Fibroblast of mammary gland (primary cell): ENCODE data around the gene CDCA8.
"Not testable (repeated sequence)": the region's sequence is repeated elsewhere in the genome, so short reads cannot be mapped to it uniquely, and the experiment has no call there.

Source experiments
- DNase-seq: peaks from one replicate; pipeline ENCODE4 v3.0.0-alpha.2; 2010; ENCODE audit warnings: low read depth
- H3K4me3 ChIP-seq: 2 replicates; pipeline ENCODE4 v1.5.1; 2011; ENCODE audit warnings: low read depth, mild to moderate bottlenecking, low read length, moderate library complexity; ENCODE audit not compliant: control insufficient read depth
- TF ChIP-seq, protein P1 (sequence below): conservative IDR thresholded peaks from 2 replicates; pipeline ENCODE4 v1.5.1; 2011; ENCODE audit warnings: low read depth, low read length, inconsistent platforms; ENCODE audit not compliant: control insufficient read depth, insufficient read depth

The CDCA8 gene

GRCh38 chr1:37731312-37732019, 39.1 kb downstream of the CDCA8 start:
- no peak overlapping the region for H3K4me3 ChIP-seq
- DNase-seq, result no peak
- TF ChIP-seq, protein P1, sequence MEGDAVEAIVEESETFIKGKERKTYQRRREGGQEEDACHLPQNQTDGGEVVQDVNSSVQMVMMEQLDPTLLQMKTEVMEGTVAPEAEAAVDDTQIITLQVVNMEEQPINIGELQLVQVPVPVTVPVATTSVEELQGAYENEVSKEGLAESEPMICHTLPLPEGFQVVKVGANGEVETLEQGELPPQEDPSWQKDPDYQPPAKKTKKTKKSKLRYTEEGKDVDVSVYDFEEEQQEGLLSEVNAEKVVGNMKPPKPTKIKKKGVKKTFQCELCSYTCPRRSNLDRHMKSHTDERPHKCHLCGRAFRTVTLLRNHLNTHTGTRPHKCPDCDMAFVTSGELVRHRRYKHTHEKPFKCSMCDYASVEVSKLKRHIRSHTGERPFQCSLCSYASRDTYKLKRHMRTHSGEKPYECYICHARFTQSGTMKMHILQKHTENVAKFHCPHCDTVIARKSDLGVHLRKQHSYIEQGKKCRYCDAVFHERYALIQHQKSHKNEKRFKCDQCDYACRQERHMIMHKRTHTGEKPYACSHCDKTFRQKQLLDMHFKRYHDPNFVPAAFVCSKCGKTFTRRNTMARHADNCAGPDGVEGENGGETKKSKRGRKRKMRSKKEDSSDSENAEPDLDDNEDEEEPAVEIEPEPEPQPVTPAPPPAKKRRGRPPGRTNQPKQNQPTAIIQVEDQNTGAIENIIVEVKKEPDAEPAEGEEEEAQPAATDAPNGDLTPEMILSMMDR, result no peak

DNA sequence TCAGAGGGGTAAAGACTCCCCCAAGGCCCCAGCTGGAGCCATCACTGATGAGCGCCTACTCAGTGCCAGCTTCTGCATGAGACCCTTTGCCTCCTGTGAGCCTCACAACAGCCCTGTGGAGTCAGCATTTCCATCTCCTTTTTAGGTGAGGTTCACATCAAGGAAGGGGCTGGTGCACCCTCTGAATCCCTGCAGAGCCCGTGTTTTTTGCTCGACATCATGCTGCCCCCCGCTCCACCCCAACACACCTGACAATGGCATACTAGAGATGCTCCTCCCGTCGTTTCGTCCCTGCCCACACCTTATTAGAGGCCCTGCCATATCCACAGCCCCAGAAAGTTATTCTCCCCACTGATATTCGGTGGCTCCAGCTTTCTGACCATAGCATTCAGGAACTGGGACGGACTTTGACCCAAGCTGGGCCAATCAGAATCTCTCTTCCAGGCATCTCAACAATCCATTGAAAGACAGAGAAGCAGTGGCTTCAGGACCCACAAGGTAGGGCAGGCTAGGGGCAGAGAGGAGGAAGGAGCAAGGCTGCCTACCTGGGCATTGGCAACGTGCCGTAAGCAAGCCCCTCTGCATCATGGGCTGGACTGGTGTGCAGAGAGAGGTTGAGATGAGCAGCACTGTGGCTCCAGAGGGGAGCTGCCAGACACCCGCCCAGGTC, 39.9 kb downstream of the CDCA8 start:
- DNase-seq, result no peak
- TF ChIP-seq, protein P1, result no peak
- H3K4me3 ChIP-seq, result no peak overlapping the region

GRCh38 chr1:37734629-37735591, 42.6 kb downstream of the CDCA8 start:
- H3K4me3 ChIP-seq, result no peak overlapping the region
- TF ChIP-seq, protein P1, result no peak
- DNase-seq, result no peak

DNA sequence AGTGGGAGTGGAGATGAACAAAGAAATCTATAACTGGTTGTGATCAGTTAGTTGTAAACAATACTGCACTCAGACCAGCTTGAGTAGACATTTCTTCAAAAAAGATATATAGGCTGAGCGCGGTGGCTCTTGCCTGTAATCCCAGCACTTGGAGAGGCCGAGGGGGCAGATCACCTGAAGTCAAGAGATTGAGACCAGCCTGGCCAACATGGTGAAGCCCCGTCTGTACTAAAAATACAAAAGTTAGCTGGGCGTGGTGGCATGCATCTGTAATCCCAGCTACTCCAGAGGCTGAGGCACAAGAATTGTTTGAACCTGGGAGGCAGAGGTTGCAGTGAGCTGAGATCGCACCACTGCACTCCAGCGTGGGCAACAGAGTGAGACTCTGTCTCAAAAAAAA, 45.7 kb downstream of the CDCA8 start:
- not testable (repeated sequence) for DNase-seq

DNA sequence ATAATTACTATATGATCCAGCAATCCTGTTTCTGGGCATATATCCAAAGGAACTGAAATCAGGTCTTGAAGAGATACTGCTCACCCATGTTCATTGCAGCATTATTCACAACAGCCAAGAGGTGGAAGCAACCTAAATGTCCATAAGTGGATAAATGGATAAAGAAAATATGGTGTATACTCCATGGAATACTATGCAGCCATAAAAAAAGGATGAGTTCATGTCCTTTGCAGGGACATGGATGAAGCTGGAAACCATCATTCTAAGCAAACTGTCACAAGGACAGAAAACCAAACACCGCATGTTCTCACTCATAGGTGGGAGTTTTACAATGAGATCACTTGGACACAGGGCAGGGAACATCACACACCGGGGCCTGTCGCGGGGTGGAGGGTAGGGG, 46.3 kb downstream of the CDCA8 start:
- not testable (repeated sequence) for H3K4me3 ChIP-seq, DNase-seq

More for the DNA sequence above, 45.7 kb downstream of the CDCA8 start:
- H3K4me3 ChIP-seq, result not testable (repeated sequence)

DNA sequence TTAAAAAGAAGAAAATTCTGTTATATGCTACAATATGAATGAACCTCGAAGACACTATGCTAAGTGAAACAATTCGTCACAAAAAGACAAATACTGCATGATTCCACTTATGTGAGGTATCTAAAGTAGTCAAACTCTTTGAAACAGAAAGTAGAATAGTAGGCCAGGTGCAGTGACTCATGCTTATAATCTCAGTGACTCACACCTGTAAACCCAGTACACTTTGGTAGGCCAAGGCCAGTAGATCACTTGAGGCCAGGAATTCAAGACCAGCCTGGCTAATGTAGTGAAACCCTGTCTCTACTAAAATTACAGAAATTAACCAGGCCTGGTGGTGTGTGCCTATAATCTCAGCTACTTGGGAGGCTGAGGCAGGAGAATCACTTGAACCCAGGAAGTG, 46.9 kb downstream of the CDCA8 start:
- no peak overlapping the region for H3K4me3 ChIP-seq
- DNase-seq, result no peak
- TF ChIP-seq, protein P1, result no peak

DNA sequence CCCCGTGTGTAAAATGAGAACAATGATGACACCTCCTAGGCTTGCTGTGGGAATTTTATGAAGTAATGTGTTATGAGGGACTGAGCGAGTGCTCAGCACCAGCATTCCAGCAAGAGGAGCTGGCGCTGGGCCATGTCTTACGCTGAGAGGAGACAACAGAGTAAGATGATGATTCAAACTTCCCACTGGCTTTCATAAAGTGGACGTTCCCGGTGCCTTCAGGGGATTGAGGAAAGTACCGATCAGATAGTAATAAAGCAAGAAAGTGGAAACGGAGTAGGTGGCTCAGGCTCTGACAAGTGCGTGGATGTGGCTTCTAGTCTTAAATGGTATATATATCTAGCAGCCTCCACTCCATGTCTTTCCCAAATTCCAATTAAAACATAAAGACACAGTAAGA, 48.8 kb downstream of the CDCA8 start:
- TF ChIP-seq, protein P1, result no peak
- no peak overlapping the region for H3K4me3 ChIP-seq
- DNase-seq, result peak; percentile 76
